Mammary epithelial cell (primary cell): ENCODE data around the gene ATP6V0B.

Experiments
- CTCF ChIP-seq, 2 donors: IDR thresholded peaks in 1 of 2; conservative IDR thresholded peaks in 1 of 2; 2 replicates each; pipeline ENCODE4 v1.5.1; 2011 to 2012; ENCODE audit warnings: inconsistent platforms in 2 of 2, low read length in 2 of 2, mild to moderate bottlenecking in 2 of 2, control low read depth in 1 of 2, low read depth in 1 of 2; ENCODE audit not compliant: insufficient read depth in 1 of 2; ENCODE audit errors: extremely low read depth in 1 of 2
- EZH2 ChIP-seq: IDR thresholded peaks from 2 replicates; pipeline ENCODE4 v1.6.1; 2012; ENCODE audit warnings: low read length, inconsistent platforms, borderline replicate concordance

- TF ChIP-seq EZH2 (no peak), CTCF (conservative IDR thresholded peaks at IDR 0.05 in 1 of 2, IDR thresholded peaks at IDR 0.05 in 1 of 2; ENCODE audit: extremely low read depth in 1 of 2, insufficient read depth in 1 of 2, low read depth in 1 of 2, low read length in 2 of 2) (no peak)
Observed at GRCh38 chr1:43947061-43947873, 27.5 kb upstream of the ATP6V0B start.
